Measurements from ENCODE around the gene TBCD. TPM values are rescaled to one million over a fixed set of nuclear protein-coding genes. Genes with fewer than 3 reads are reported as not detected.

TBCD gene
- polyA plus RNA-seq, 1 donor from 2014 or later: 67.2 TPM

GRCh38 chr17:82924812-82925211 lies 172.9 kb downstream of the TBCD start:
- Histone ChIP-seq H3K4me3 (ENCODE audit: low read length) (no peak overlapping the region), H3K9me2 (ENCODE audit: insufficient read depth, low read length) (no peaks in the 10 kb centered on the region), H3K27me3 (ENCODE audit: insufficient read depth, low read depth, low read length) (no peaks in the 10 kb centered on the region), H2AFZ (ENCODE audit: low read depth, low read length) (no peak overlapping the region), H3K79me2 (replicated peaks; ENCODE audit: insufficient read depth, low read length) (no peaks in the 10 kb centered on the region), H3F3A (ENCODE audit: insufficient read depth, low read length, poor library complexity, severe bottlenecking) (no peaks in the 10 kb centered on the region), H3K9ac (ENCODE audit: low read length) (no peak overlapping the region), H4K20me1 (ENCODE audit: insufficient read depth) (no peaks in the 10 kb centered on the region), H3K9me3 (ENCODE audit: low read length) (no peaks in the 10 kb centered on the region), H3K4me2 (ENCODE audit: low read length) (no peak overlapping the region), H3K36me3 (ENCODE audit: insufficient read depth, low read length) (no peaks in the 10 kb centered on the region), H3K27ac (ENCODE audit: low read length) (no peak overlapping the region)
- TF ChIP-seq CTCF (IDR thresholded peaks at IDR 0.05; ENCODE audit: poor library complexity, severe bottlenecking): no peak
- TF ChIP-seq SMC3 (conservative IDR thresholded peaks at IDR 0.05; ENCODE audit: poor library complexity): no peak
- no peak for TF ChIP-seq POLR2AphosphoS5 (IDR thresholded peaks at IDR 0.05)
- no peak for TF ChIP-seq MXI1 (conservative IDR thresholded peaks at IDR 0.05; ENCODE audit: poor library complexity, severe bottlenecking)

- Histone ChIP-seq H3K36me3 (ENCODE audit: insufficient read depth, low read length) (no peaks in the 10 kb centered on the region), H3K9me3 (ENCODE audit: low read length) (no peaks in the 10 kb centered on the region), H2AFZ (ENCODE audit: low read depth, low read length) (no peak overlapping the region), H3K79me2 (replicated peaks; ENCODE audit: insufficient read depth, low read length) (no peaks in the 10 kb centered on the region), H3K4me3 (ENCODE audit: low read length) (no peak overlapping the region), H3K27me3 (ENCODE audit: insufficient read depth, low read depth, low read length) (no peaks in the 10 kb centered on the region), H3K4me2 (ENCODE audit: low read length) (no peak overlapping the region), H3K9me2 (ENCODE audit: insufficient read depth, low read length) (no peaks in the 10 kb centered on the region), H3K27ac (ENCODE audit: low read length) (no peak overlapping the region), H4K20me1 (ENCODE audit: insufficient read depth) (no peaks in the 10 kb centered on the region), H3K9ac (ENCODE audit: low read length) (no peak overlapping the region), H3F3A (ENCODE audit: insufficient read depth, low read length, poor library complexity, severe bottlenecking) (no peaks in the 10 kb centered on the region)
- TF ChIP-seq MXI1 (conservative IDR thresholded peaks at IDR 0.05; ENCODE audit: poor library complexity, severe bottlenecking) (no peak), REST (IDR thresholded peaks at IDR 0.05; ENCODE audit: borderline replicate concordance) (no peak), EP300 (conservative IDR thresholded peaks at IDR 0.05; ENCODE audit: poor library complexity, severe bottlenecking) (no peak), POLR2AphosphoS5 (IDR thresholded peaks at IDR 0.05) (no peak), CTCF (IDR thresholded peaks at IDR 0.05; ENCODE audit: poor library complexity, severe bottlenecking) (no peak), TAF1 (IDR thresholded peaks at IDR 0.05; ENCODE audit: low read depth) (no peak), EZH2 (IDR thresholded peaks at IDR 0.05; ENCODE audit: borderline replicate concordance, insufficient read depth, low read length, poor library complexity, severe bottlenecking) (no peak)
Measured at GRCh38 chr17:82925336-82925735, 173.5 kb downstream of the TBCD start.

All from neural cell (in vitro differentiated cells).